WERI-Rb-1 (cell line): ENCODE data around the gene MAGI1.

ENCODE experiments used
- DNase-seq: peaks from one replicate; pipeline ENCODE4 v3.0.0-alpha.2; 2020
- H3K27ac ChIP-seq: fragments of 250-450 bp; sonication (Bioruptor Pico); 2 replicates; pipeline ENCODE4 v1.5.1; 2020; ENCODE audit warnings: mild to moderate bottlenecking, moderate library complexity
- H3K27me3 ChIP-seq: fragments of 250-450 bp; sonication (Bioruptor Pico); 2 replicates; pipeline ENCODE4 v1.5.1; 2021; ENCODE audit warnings: mild to moderate bottlenecking, low read depth, moderate library complexity; ENCODE audit not compliant: insufficient read depth, severe bottlenecking
- H3K36me3 ChIP-seq: fragments of 250-450 bp; sonication (Bioruptor Pico); 2 replicates; pipeline ENCODE4 v1.5.1; 2020; ENCODE audit warnings: mild to moderate bottlenecking, moderate library complexity
- H3K4me3 ChIP-seq: 2 replicates; pipeline ENCODE4 v1.5.1; 2011; ENCODE audit warnings: low read depth, mild to moderate bottlenecking, control low read depth, low read length
- H3K9me3 ChIP-seq: fragments of 250-450 bp; sonication (Bioruptor Pico); 2 replicates; pipeline ENCODE4 v1.5.1; 2021; ENCODE audit warnings: mild to moderate bottlenecking, moderate library complexity; ENCODE audit not compliant: severe bottlenecking
- TF ChIP-seq, protein P1 (sequence below): IDR thresholded peaks from 2 replicates; pipeline ENCODE4 v1.5.1; 2011; ENCODE audit warnings: low read depth, mild to moderate bottlenecking, control low read depth, inconsistent platforms, low read length

The MAGI1 gene

DNA sequence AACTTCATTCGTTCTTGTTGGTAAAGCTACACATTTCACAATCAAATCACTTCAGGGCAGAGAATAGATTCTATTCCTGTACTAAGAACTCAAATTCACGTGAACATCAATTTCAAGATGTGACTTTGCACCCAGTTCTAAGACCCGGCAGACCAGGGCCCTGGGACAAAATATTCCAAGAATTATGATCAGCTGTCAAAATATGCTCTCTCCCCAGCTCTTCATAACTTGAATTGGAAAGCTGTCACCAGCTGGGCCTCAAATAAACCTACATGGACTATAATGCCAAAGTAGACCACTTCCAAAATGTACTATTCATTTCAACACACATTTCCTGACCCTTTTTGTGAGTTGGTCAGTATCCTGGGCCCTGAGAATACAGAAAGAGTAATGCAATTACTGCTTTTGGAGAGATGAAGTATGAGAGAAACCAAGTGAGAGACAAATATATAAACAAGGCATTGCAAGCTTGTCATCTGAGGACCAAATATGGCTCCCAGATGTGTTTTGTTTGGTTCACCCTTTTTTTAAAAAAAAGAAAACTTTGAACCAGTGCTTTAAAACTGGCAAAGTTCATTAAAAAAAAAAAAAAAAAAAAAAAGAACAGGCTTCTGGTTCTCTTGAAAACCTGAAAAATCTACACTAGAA is 14.9 kb downstream of the MAGI1 start:
- TF ChIP-seq, protein P1, sequence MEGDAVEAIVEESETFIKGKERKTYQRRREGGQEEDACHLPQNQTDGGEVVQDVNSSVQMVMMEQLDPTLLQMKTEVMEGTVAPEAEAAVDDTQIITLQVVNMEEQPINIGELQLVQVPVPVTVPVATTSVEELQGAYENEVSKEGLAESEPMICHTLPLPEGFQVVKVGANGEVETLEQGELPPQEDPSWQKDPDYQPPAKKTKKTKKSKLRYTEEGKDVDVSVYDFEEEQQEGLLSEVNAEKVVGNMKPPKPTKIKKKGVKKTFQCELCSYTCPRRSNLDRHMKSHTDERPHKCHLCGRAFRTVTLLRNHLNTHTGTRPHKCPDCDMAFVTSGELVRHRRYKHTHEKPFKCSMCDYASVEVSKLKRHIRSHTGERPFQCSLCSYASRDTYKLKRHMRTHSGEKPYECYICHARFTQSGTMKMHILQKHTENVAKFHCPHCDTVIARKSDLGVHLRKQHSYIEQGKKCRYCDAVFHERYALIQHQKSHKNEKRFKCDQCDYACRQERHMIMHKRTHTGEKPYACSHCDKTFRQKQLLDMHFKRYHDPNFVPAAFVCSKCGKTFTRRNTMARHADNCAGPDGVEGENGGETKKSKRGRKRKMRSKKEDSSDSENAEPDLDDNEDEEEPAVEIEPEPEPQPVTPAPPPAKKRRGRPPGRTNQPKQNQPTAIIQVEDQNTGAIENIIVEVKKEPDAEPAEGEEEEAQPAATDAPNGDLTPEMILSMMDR, result no peak
- Histone ChIP-seq H3K27ac (no peak overlapping the region), H3K9me3 (no peaks in the 10 kb centered on the region), H3K36me3 (no peaks in the 10 kb centered on the region), H3K27me3 (no peaks in the 10 kb centered on the region), H3K4me3 (no peak overlapping the region)
- DNase-seq, result no peak

DNA sequence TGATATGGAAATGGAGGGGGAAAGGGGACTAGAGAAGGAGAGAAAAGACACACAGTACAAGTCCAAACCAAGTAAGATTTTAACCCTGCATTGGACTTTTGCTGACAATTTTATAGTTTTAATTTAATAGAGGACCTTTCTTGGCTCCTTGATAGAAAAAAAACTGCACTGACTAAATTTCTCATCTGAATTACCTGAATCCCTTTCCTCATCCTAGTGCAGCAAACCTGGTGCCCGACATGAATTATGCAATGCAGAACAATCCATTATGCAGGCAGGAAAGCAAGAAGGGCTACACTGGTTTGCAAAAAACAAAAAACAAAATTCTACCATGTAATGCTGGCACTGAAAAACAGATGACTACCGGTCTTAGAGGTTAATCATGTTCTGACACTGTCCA is 15.5 kb downstream of the MAGI1 start:
- H3K4me3 ChIP-seq, result no peak overlapping the region
- no peaks in the 10 kb centered on the region for H3K36me3 ChIP-seq
- no peak for DNase-seq
- TF ChIP-seq, protein P1, result no peak
- H3K27me3 ChIP-seq, result no peaks in the 10 kb centered on the region
- no peaks in the 10 kb centered on the region for H3K9me3 ChIP-seq
- no peak overlapping the region for H3K27ac ChIP-seq

DNA sequence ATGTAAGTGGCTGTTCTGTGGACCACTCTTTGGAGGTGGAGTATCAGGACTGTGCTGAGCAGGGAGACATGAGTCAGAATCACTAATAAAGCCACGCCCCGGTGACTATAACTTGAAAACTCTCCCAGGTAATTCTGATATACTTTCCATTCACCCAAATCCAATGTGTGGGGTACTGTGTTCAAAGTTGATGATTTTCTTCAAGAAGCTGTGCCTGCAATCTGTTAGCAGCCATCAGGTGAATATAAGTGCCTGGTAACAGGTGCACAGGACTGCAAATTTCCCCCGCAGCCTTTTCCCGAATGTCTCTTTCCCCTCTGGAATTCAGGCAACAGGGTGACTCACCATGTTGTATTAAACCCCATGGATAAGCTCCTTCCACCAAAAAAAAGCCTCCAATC is 17.0 kb downstream of the MAGI1 start:
- no peak for DNase-seq
- H3K27ac ChIP-seq, result no peak overlapping the region
- no peaks in the 10 kb centered on the region for H3K9me3 ChIP-seq
- H3K27me3 ChIP-seq, result no peaks in the 10 kb centered on the region
- no peak overlapping the region for H3K4me3 ChIP-seq
- no peaks in the 10 kb centered on the region for H3K36me3 ChIP-seq
- TF ChIP-seq, protein P1, result no peak

DNA sequence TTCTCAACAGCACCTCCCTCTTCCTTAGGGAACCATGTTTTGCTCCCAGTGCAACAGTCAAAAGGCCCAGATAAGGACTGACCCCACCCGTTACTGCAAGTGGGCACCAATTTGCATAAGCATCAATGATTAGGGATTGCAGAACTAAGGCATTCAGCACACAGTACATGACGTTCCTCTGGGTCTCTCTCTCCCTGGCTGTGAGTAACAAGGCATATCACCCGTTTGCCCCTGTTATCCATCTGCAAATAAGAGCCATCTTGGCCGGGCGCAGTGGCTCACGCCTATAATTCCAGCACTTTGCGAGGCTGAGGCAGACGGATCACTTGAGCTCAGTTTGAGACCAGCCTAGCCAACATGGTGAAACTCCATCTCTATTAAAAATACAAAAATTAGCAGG is 18.8 kb downstream of the MAGI1 start:
- no peaks in the 10 kb centered on the region for H3K36me3 ChIP-seq
- H3K4me3 ChIP-seq, result no peak overlapping the region
- H3K27me3 ChIP-seq, result no peaks in the 10 kb centered on the region
- no peak for DNase-seq
- H3K27ac ChIP-seq, result no peak overlapping the region
- TF ChIP-seq, protein P1, result no peak
- H3K9me3 ChIP-seq, result no peaks in the 10 kb centered on the region

DNA sequence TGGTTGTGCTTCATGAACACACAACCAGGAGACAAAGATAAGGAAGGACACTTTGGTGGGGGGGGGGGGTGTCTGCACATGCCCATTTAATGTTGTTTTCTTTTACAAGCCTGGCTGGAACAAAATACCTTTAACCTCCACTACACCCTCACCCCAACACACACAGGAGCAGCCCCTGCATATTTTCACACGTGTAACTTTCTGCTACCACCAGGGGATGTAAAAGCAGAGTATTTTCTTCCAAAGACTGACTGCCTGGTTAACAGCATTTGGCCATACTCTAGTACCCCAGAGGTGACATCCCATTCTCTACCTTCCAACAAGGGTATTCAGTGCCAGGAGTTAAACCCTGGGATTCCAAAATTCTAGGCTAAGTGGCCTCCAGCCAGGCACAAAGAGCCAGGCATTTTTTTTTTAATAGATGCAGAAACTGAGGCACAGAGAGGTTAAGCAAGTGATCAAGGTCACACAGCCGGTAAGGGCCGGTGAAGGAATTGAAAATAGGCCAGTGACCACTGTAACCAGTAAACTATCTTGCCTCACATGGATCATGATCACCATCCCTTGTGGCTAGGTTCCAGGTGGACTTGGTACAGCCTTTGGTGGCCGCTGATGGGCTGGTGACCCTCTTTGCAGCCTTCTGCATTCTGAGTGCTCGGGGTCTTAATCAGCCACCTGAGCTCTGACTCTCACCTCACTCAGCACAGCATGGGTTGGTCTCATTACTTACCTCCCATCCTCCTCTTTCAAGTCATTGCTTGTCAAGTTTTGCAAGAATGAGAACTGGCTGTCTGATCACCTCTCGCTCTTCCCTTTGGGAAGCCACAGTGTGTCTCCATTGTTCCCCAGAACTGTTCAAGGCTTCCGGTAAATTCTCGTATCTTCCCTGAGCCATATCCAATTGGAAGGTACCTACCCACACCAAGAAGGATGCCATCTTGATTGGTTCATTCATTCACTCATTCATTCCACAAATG is 20.4 kb downstream of the MAGI1 start:
- no peaks in the 10 kb centered on the region for H3K36me3 ChIP-seq
- H3K27ac ChIP-seq, result no peak overlapping the region
- DNase-seq, result no peak
- TF ChIP-seq, protein P1, result no peak
- H3K4me3 ChIP-seq, result no peak overlapping the region
- no peaks in the 10 kb centered on the region for H3K9me3 ChIP-seq
- H3K27me3 ChIP-seq, result no peaks in the 10 kb centered on the region
